Activated T-cell treated with anti-CD3 and anti-CD28 coated beads, Interleukin-2, amount 50 U/mL, for 48 hours (primary cell): ENCODE measurements around the gene MXD4.
A peak's percentile ranks its signal among the peaks of the same experiment; 100 is the strongest.

Experiments used
- DNase-seq, 2 experiments: peaks; one replicate each; pipeline ENCODE4 v3.0.0-alpha.2; 2020

Gene MXD4

DNA sequence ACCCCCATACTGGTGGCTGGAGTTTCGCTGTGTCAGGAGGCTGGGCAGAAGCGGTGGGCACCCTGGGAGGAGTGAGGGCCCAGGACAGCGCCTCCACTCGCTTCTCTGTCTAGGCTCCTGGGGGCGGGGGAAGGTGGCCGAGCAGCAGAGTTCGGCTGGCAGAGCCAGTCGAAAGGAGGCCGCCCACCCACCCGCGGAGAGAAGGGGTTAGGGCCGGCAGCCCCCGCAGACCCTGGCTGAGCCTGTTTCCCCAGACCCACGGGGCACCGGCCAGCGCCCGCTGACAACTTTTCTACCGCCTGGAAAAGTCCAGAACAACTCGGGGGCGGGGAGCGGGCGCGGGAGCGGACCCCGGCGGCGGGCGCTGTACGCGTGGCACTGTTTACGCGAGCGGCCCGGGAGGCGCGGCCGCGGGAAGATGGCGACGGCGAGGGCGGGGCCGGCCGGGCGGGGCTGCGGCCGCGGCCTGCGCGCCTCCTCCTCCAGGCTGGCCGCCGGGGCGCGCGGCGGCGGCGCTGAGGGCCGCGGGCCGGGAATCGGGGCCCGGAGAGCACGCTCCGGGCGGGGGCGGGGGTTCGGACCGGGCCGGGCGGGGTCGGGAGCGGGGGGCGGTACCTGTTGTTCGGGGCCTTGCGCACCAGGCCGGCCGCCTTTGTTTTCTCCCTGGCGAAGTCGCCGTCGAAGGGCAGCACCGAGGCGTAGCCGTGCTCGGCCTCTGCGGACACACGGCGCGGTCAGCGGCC lies 628 bp downstream of the MXD4 start:
- DNase-seq, result peak; percentile 64 to 76

DNA sequence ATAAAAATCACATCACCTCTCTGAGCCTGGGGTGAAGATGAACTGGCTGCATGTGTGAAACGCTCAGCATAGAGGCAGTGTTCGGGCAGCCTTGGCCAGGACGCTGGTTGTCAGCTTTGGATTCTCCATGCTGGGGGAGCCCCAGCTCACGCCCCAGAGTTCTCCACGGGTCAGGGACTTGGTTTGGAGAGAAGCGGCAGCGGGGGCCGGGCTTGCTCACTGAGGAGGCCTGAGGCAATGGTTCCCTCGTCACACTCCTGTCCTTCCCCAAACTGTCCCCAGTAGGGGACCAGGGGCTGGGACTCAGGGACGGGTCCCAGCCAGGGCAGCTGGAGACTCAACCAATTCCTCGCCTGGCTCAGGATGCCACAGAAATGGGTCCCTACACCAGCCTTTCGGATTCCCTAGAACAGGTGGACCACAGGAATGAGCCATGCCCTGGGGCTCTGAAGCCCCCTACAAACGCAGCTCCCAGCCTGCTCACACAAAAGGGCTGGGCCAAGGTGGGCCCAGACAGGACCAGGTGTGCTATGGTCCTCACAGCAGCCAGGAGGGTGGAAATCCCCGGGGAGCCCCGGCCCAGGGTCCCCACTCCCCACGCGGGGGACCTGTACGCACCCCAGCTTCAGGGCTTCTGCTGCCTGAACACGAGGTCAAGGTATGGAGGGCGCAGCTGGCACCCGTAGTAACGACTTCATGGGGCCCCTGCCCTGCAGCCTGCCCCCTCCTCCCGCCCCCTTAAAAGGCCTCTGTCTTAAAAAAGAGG lies 1.4 kb downstream of the MXD4 start:
- DNase-seq, result no peak

GRCh38 chr4:2259541-2260343 lies 2.2 kb downstream of the MXD4 start:
- DNase-seq, result no peak

GRCh38 chr4:2259036-2259540 lies 2.8 kb downstream of the MXD4 start:
- DNase-seq, result no peak

DNA sequence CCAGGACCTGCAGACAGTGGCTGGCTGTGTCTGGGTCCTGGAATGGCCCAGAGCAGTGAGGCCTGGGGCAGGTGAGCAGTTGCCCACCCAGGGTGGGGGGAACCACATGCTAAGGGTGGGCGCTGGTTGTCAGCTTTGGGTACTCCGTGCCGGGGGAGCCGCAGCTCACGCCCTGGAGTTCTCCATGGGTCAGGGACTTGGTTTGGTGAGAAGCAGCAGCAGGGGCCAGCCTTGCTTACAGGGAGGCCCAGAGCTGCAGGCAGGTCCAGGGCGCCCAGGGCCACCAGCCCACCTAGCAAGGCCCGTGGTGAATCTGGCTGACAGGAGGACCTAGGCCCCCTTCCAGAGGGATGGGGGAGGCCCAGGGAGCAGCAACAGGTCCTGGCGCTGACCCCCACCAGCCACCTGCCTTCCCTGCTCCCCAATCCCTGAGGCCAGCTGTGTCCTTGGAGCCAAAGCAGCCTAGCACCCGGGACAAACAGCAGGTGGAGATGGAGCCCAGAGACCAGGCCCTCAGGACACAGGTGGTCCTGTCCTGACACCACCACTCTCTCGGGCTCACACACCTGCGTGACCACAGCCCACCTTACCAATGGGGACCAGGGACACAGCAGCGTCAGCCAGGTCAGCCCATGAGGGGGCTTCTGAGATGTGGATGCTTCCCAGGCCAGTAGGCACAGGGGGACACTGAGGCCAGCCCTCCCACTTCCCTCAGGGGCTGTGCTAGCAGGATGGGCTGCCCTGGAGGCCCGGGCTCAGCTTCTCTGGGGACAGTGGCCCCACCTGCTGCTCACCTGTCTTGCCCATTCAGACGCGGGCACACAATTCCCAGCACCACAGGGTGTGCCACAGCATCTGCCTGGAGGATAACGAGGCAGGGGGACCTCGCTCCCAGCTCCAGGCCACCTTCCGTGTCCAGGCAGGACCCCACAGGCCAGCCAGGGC lies 3.5 kb downstream of the MXD4 start:
- peak; percentile 10 to 15 for DNase-seq

GRCh38 chr4:2257361-2258081 lies 4.4 kb downstream of the MXD4 start:
- peak; percentile 15 to 16 for DNase-seq

DNA sequence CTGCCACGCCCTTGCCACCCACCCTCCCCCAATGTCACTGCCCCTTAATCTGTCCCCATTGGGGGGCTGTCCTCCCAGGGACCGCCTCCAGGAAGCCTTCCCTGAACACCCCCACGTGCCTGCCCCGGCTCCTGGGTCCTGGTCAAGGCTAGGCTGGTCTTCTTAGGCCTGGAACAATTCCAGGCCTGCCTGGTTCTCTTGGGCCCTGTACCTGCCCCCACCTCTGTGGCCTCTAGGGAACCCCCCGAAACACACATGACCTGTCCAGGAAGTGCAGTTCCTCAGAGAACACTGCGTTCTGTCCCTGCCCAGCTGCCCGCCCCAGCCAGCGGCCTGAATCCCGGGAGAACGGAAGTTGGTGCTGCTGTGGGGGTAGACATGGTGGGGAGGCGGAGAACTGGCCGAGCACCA lies 5.1 kb downstream of the MXD4 start:
- DNase-seq, result peak; percentile 11 to 14

DNA sequence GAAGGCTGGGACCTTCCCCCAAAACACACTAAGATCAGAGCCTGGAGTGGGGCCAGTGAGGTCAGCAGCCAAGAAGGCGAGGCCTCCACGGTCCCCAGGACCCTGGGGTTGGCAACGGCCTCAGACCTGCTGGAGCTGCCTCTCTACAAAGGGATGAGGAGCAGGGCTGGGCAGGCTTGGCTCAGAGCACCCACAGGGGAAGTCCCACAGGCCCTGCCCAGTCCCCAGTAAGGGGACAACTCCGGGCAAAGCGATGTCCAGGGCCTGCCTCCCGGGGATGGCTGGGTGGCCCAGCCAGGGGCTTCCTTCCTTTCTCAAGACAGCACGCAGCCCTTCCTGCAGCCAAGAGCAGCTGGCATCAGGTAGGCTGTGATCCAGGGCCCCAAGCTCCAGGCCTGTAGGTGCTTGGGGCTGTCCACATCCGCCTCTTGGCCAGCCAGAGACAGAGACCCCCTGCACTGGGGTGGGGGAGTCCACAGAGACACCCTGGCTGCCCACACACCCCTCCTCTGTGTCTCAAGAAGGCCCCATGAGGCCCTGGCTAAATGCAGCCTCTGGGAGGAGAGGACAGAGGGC lies 5.7 kb downstream of the MXD4 start:
- peak; percentile 11 to 15 for DNase-seq

GRCh38 chr4:2255501-2256155 lies 6.3 kb downstream of the MXD4 start:
- peak in 1 of 2 experiments; percentile 9 for DNase-seq

GRCh38 chr4:2254665-2255500 lies 7.0 kb downstream of the MXD4 start:
- peak; percentile 10 to 14 for DNase-seq

DNA sequence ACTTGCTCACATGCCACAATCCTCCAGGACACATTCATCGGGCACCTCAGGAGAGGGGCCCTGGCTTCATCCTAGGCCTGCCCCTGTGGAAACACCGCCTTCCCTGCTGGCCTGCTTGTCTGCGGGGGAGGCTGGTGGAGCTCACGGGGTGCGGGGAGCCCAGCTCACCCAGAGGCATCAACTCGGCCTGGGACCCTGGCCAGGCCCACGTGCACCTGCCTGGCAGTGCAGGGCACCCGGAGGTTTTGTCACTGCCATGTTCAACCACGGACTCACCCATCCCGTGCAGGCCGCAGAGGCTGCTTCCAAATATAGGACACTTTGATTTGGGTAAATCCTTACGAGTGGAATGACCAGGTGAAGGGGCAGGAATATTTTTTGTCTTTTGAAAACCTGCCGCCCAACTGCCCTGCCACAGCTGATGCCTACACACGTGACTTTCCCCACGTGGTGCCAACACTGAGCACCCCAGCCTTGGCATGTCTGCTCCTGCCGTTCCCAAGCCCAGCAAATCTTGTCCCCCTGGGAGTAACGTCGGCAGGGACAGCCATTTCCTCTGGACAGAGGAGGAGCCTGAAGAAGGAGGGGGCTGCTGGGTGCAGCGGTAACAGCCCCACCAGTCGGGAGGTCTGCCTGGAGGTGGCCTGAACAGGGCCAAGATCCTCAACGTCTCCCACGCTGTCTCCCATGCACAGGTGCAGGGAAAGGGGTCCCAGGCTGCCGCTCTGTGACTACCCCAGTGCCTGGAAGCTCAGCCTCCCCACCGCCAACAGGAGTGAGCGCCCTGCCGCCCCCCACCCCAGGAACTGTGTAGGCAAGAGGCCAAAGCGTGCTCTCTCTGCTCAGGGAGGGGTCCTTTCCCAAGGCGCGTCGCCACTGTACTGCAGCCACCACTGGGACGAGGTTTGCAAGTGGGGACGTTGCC lies 8.5 kb downstream of the MXD4 start:
- peak; percentile 8 to 10 for DNase-seq

GRCh38 chr4:2252530-2253091 lies 9.3 kb downstream of the MXD4 start:
- DNase-seq, result peak in 1 of 2 experiments; percentile 14

DNA sequence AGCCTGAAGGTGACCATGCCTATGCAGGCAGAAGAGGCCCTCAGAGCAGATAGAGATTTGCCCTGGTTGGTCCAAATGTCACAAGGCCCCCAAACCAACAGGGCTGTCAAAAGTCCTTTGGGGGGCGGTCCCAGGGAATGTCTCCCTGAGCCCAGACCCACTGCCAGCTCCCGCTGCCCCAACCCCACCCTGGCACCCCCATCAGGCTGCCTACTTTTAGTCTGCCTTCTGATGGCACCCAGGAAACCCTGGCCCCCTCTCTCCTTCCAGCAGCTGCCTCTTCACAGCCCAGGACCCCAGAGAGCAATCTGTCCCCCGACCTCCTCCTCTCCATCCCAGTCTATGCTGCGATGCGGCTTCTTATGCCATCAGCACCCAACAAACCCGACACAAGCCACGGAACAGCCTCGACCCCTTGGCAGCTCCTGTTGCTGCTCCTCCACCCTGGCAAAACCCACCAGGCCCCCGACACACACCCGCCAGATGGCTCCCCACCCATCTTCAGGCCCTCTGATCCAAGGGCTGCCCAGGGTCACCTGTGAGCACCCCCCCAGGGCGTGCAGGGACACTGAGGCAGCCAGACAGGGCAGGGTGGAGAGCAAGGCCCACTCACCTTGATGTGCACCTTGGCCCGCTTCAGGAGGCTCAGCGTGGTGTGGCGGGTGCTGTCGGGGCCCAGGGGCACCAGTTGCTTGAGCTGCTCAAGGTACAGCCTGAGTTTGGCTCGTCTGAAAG lies 9.9 kb downstream of the MXD4 start:
- peak in 1 of 2 experiments; percentile 14 for DNase-seq

- no peak for DNase-seq
Observed at GRCh38 chr4:2251073-2251794, 10.7 kb downstream of the MXD4 start.

DNA sequence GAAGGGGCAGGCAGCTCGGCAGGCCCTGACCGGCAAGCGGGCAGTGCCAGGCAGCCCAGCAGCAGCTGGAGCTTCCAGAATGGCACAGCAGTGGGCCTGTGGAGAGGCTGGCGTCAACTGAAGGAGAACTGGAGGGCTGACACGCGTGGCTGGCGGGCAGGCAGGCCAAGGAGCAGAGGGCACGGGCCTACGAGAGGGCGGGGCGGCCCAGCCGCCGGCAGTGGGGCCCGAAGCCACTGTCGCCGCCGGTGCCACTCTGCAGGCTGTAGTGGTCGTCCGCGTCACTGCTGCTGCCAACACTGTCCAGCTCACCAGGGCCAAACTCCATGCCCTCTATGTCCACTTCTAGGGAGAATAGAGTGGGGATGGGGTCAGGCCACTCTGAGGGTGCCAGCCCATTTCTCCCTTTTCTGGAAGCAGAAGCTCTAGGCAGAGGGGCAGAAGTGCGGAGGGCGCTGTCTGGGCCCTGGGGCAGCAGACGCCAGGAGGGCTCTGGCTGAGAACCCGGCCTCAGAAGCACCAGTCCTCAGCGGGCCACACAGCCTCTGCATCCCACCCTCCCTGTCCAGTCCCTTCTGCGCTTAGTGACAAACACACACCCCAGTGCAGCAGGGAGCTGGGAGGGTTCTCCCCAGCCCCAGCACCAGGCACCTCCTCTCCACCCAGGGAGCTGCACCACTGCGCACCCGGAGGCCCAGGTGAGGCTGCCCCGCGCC lies 11.4 kb downstream of the MXD4 start:
- DNase-seq, result peak in 1 of 2 experiments; percentile 14
